Spleen (tissue), 7 donors: ENCODE measurements around the gene LRP2.

Source experiments
- CTCF ChIP-seq, 11 experiments: fragments of 200-600 bp in 7 of 11; fragments of 450-650 bp in 4 of 11; sonication (generic) in 4 of 11; IDR thresholded peaks in 8 of 11; conservative IDR thresholded peaks in 3 of 11; 1 replicate in 7 of 11; 2 replicates in 4 of 11; pipeline versions ENCODE4 v1.4.0 to v1.8.0; 2016 to 2021; ENCODE audit warnings: antibody characterized with exemption in 11 of 11, inconsistent platforms in 4 of 11, mild to moderate bottlenecking in 1 of 11
- POLR2AphosphoS5 ChIP-seq, 3 donors: sonication (generic); formaldehyde crosslinking; IDR thresholded peaks; one replicate each; pipeline ENCODE4 v1.5.1; 2017; ENCODE audit warnings: antibody characterized with exemption in 3 of 3
- donor health status: DM: no; HTN: no; CAD: no; lungs with moderate emphysema.
- donor health status: DM: no; HTN: no; CAD: no.
- donor health status: DM: no; HTN: no; CAD: no.

- TF ChIP-seq POLR2AphosphoS5 (IDR thresholded peaks at IDR 0.05) = no peak
- no peak for TF ChIP-seq CTCF (IDR thresholded peaks at IDR 0.05 in 8 of 11, conservative IDR thresholded peaks at IDR 0.05 in 3 of 11)
These were observed 38.5 kb downstream of the LRP2 start for GRCh38 chr2:169323841-169324240.
